GM21528 (cell line): Measurements from ENCODE around the gene GSTO2.

Experiments
- ATAC-seq: cut with Tn5 transposase; IDR thresholded peaks from one replicate; pipeline ENCODE4 v1.9.1; 2021; ENCODE audit warnings: mild to moderate bottlenecking, moderate library complexity; ENCODE audit not compliant: unreplicated experiment, low FRiP score

GSTO2 gene

DNA sequence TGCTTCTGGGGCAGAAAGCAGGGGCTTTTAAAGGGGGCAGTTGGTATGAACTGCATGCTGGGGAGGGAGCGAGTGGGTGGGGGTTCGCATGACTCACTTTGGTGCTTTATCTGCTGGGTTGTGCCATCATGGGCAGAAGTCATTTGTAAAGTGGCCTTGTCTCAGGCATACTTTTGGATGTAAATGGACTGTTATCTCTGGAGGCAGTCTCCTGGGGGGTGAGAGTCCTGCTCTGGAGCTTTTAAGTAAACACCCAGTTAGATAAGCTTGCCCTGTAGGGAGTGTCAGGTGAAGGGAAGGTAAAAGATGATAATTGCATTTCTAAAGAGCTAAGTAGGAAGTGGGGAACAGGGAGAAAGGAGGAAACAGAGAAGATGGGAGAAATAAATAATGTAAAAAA, 15.9 kb upstream of the GSTO2 start:
- no peak for ATAC-seq

DNA sequence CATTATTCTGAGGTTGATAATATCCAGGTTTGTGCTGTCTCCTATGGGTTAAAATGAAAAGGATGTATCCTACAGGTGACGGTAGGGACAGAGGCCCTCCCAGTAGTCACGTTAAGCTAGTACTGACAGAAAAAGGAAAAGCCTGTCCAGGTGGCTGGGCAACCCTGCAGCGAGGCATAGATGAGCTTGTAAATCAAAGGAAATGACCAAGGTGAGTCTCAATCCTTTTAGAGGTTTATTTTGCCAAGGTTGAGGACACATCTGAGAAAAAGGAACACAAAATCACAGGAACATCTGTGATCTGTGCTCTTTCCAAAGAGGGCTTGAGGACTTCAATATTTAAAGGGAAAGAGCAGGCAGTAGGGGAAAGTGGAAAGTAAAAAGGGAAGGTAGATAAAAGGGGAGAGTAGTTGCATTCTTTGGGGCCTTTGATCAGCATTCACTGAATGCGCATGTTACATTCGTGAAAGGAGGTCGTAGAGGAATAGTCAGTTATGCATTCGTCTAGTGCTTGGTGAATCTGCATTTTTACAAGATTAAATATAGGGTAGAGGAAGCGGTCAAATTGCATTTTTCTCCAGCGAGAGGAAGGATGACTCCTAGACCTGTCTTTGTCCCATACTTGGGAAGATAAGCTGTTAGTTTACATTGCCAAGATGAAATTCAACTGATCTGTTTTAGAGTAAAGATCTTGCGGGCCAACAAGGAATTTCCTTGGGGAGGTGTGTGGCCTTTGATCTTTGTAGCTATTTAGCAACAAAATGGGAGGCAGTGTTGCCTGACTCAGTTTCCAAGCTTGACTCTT, 15.2 kb upstream of the GSTO2 start:
- no peak for ATAC-seq

DNA sequence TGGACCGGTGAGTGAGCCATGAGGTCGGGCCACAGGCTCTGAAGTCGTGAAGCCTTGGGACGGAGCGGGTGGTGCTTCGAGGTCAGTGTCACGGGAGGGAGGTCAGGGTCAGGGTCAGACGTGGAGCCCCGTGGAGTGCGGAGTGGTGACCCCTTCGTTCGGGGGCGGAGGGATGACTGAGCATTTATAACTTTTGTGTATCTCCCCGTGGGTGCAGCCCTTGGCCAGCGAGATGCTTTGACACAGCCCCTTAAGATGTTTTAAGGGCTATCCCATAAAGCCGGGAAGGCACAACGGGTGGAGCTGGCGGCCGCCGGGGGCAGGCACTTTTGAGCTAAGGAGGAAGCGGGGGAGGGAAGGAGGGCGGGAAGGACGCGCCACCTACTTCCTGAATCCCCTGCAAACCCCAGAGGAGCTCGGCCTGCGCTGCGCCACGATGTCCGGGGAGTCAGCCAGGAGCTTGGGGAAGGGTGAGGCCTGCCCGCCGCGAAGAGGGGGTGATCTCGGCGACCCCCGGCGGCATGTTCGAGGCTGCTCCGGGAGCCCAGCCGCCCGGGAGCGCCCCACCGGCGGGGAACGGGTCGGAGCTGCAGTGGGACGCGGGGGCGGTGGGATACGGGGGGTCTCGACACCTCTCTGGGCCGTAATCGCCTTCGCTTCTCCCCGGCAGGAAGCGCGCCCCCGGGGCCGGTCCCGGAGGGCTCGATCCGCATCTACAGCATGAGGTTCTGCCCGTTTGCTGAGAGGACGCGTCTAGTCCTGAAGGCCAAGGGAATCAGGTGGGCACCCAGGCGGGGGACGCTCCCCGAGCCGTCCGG, 14.3 kb upstream of the GSTO2 start, which contains the start of gene GSTO1:
TSS of gene GSTO1 (plus strand) at position 400 of the 818 bp plus-strand sequence. CDS start at position 437, 37 bp downstream.
- ATAC-seq: peak; percentile 86

DNA sequence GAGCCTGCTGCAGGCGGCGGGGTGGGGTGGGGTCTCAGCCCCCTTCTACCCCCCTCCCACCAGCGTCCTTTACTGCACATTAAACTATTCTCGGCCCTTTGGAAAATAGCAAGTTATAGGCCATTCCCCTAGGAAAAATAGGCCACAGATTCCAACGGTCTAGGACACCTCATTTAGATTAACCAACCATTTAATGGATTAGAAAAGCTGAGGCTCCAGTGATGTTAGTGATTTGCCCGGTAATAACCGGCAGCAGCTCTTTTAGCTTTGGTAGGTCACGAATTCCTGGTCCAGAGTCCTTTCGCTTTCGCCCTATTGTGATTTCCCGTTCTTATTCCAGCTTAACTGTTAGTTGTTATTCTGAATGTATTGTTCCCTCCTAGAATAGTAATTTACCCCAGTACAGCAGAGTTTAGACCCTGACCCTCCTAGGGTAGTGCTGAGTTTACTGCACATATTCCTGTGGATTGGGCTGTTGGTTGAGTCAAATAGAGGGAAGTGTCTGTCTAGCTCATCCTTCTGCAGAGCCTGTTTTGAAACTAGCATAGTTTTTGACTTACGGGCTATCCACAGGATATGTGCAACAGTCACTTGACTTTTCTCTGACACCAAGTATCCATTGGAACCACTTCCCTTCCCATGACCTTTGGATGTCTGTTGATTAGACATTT, 13.5 kb upstream of the GSTO2 start:
- no peak for ATAC-seq

DNA sequence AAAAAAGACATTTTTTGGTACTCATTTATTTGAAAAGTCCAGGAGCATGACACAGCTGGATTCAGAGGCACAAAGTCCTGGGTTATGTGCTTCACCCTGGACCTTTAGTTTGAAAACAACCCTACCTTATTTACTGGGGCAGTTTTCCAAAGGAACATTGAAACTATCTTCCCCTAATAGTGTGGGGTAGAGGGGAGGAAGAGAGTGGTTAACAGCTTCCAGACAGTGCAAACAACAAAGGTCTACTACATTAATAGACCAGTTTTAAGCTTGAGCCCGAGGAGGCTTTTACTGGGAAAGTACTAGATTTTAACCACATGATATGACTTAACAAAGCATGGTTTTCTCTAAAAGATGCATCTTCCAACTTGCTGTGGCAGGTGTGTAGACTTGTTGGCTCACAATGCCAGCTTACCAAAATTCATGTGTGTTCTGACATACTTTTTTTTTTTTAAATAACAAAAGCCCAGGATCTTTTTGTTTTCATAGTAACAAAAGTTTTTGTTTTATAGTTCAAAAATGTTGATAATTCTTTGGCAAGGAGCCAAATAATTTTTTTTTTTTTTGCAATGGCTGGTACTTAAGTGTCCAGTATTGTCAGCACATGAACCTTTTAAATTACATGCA, 12.5 kb upstream of the GSTO2 start:
- no peak for ATAC-seq

DNA sequence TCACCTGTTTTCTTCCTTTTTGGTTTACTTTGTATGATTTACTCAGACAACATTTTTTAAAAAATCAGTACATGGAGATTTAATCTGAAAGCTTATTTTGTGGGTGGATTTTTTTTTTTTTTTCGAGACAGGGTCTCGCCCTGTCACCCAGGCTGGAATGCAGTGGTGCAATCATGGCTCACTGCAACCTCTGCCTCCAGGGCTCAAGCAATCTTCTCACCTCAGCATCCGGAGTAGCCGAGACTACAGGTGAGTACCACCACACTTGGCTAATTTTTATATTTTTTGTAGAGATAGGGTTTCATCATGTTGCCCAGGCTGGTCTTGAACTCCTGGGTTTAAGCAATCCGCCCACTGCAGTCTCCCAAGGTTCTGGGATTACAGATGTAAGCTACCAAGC, 11.7 kb upstream of the GSTO2 start:
- no peak for ATAC-seq

DNA sequence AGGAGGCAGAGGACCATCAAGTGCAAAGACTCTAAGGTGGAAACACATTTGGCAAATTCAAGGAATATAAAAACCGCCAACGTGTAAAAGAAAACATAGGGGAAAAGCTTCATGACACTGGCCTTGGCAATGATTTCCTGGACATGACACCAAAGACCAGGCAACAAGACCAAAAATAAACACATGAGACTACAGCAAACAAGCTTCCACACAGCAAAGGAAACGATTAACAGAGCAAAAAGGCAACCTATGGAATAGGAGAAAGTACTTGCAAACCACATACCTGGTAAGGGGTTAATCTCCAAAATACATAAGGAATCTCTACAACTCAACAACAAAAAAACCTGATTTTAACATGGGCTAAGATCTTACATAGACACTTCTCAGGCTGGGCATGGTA, 10.8 kb upstream of the GSTO2 start:
- no peak for ATAC-seq

DNA sequence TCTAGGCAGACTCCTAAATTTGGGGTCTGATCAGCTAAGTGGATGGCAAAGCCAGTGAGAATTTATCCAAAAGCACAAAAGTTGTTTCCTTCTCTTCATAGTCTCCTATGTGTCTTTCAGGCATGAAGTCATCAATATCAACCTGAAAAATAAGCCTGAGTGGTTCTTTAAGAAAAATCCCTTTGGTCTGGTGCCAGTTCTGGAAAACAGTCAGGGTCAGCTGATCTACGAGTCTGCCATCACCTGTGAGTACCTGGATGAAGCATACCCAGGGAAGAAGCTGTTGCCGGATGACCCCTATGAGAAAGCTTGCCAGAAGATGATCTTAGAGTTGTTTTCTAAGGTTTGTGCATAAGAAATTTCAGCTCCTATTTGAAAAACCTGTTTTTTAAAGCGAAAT, 9.5 kb upstream of the GSTO2 start:
- no peak for ATAC-seq

DNA sequence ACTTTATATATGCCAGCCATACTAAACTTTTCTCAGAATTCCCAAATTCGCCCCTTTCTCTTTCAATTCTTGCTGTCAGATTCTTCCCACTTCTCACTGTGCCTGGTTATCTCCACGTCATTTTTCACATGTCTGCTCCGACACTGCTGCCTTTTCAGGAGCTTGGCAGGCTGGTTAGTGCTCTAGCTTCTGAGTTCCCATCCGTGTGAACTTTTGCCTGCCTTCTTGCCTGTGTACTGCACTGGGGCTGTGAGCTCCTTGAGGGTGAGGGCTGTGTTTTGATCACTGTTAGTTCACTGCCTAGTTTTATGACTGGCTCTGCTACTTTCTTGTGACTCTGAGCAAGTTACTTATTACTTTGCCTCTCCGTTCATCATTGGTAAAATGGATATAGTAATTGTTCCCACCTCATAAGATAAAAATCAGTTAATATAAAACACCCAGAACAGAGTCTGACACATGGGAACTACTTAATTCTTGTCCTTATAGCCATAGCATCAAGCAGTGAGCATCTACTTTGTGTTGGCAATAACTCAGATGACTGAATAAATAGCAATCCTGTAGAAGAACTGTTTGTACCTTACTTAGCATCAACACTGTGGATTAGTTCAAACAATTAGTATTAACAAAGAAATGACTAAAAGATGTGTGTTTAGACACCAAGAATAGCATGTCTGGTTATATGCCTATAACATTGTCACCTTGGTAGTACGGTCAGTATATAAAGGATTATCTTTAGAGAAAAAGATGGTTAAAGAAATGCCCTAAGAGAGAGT, 8.8 kb upstream of the GSTO2 start:
- no peak for ATAC-seq

DNA sequence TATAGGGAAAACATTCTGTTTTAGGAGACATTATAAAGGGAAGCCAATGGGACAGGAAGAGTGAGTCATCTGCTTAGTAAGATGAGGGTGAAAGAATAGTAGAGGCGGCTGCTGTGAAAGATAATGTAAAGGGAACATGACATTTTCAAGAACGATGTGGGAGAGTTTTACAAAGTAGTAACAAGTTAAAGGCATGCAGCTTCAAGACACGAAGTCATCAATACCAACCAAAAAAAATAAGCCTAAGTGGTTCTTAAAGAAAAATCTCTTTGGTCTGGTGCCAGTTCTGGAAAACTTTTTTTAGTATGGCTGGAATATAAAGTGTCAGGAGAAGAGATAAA, 8.2 kb upstream of the GSTO2 start:
- ATAC-seq: no peak

DNA sequence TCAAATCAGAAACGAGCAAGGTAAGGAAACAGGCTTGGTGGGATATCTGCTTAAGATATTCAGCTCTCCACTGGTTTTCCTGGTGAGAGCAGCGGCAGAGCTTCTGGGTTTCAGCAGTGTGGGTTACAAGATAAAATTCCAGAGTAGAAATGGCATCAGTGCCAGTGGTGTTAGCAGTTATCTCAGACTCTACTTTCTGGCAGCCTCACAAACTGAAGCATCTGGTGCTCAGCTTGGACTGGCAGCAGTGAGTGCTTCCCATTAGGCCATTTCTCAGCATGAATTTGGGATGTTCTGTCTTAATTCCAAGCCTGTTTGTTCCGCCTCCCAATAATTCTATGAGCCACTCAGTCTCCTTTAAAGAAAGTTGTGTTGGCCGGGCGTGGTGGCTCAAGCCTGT, 6.9 kb upstream of the GSTO2 start:
- ATAC-seq: no peak

DNA sequence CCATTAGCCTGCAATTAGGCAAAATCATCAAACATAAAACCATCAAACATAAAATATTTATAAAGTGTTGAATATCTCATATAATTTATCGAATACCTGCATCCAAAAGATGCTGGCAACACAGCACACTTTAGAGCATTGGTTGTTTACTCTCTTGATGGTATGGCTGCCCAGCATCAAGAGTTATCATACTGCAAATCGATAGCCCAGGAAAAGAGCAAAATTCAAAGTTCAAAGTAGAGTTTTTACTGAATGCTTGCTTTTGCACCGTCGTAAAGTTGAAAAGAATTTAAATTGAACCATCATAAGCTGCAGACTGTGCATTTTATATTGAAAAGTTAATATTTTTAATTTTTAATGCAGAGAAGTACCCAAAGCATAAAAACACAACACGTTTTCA, 4.2 kb upstream of the GSTO2 start:
- no peak for ATAC-seq

DNA sequence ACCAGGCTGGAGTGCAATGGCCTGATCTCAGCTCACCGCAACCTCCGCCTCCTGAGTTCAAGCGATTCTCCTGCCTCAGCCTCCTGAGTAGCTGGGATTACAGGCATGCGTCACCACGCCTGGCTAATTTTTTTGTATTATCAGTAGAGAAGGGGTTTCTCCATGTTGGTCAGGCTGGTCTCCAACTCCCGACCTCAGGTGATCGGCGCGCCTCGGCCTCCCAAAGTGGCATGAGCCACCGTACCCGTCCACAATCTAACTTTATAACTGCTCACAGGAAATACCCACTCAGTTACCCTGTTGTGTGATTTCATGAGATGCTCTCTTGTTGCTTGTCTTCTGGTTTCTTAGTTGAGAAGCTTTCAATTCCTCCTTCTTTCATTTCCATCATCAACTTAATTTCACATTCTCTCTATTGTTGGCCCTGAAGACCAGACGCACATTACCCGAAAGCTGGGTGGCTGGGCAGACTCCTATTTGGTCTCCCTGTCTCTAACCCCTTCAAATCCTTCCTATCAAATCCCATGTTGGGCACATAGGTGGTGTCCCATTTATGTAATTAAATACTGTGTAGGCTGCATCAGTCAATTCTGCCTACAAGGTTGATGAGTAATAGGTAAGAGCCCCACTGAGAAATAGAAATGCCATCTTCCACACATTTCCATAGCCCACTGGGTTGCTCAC, 1.1 kb upstream of the GSTO2 start:
- no peak for ATAC-seq

DNA sequence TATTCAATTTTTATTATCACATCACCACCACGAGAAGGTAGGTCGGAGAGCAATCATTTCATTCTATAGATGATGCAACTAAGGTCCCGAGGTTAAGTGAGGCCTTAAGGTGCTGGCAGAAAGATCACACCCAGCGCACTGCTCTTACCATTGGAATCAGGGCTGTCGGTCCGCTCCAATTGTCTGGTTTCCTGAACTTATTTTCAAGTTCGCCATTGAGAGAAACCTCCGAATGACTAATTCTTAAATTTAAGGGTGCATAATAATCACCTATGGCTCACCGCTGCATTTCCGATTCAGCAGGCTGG, 625 bp upstream of the GSTO2 start:
- peak; percentile 6 for ATAC-seq

DNA sequence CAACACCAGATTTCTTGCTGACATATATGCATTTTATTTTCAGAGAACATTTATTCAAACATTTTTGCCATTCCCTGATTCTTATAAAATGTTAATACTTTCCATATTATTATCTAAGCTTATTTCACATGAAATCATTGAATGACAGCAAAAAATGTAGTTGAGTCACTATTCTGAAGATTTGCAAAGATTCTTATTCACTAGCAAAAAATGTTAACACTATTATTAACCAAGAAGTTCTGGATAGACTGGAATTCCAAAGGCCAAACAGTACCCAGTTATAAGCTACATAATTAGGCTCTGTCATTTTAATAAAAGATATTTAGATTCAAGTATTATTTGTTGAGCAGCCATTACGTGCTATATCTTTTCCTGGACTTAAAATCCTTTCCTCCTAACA, 4.3 kb downstream of the GSTO2 start:
- ATAC-seq: no peak

DNA sequence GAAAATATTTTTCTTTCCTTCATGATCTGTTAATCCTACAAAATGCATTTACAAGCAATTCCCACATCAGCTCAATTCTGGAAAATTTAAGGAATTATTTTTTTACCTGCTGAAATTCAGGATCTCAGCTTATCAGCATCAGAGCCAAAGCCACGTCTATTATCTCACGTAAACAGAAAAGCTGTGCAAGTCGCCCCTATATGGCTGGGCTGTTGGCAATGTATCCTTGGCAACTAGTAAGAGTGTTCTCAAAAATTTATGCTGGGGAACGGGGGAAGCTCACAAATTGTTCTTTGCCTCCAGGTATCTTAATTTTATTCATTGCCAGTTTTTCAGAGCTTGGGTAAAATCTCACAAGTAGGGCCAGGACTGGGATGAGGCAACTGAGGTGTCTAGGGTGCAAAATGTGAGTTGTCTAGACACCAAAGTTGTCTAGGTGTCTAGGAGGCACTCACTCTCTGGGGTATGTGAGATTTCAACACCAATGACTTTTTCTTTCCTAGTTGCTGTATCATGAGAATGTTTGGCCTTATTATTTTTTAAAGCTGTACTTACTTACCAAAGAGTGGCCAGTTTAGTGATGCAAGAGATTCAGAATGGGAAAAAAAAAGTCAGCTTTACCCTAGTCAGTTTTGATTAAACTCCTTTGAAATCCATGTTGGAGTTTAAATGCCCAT, 5.1 kb downstream of the GSTO2 start:
- no peak for ATAC-seq

DNA sequence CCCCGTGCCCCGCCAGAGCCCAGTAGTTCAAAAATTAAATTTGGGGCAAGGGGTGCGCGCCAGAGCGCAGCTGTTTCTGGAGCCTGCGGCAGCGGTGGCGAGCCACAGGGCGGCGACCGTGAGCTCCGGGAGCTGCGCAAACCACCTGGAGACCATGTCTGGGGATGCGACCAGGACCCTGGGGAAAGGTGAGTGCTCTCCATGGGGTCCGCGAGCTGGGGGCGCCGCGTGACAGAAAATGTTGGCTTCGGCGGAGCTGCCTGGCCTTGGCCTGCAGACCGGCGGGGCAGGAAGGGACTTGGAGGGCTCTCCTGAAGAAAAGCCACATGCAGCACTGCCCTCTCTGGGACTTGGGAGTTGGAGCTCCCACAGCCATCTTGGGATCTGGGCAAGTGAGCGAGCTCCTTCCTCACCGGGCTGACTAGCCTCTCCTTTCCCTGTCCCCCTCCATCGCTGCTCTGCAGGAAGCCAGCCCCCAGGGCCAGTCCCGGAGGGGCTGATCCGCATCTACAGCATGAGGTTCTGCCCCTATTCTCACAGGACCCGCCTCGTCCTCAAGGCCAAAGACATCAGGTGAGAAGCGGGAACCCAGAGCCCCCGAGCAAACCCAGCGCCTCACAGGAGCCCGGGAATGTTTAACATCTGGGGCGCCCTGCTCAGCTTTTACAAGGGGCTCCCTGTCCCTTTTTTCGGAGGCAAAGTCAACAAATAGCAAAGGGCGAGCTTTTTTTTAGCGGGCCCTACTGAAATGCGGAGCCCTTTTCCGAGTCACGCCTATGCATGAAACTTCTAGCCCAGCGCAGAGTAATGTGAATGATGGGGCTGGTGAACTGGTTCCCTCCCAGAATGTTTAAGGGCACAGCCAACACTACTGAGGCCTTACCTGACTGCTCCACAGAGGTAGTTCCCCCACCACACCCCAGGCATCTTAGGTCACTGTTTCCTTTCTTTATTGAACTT, 6.1 kb downstream of the GSTO2 start:
- ATAC-seq: peak; percentile 67

DNA sequence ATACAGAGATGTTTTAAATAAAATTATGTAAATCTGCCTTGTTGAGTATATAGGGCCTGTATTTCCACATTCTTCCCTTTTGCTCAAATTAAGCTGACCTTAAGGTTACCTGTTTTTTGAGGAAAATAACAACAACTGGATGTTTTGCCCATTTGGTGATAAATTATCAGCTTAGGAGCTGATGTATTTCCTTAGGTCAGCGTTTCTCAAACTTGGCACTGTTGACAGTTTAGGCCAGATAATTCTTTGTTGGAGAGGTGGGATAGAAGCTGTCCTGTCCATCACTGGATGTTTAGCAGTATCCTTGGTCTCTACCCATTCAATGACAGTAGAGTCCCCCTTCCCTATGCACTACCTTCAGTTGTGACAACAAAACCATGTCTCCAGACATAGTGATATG, 7.2 kb downstream of the GSTO2 start:
- ATAC-seq: no peak
